Left lung (tissue), 10 donors: ENCODE measurements around the gene TMX4. TPM values are rescaled to one million over a fixed set of nuclear protein-coding genes. Genes with fewer than 3 reads are reported as not detected.

ENCODE experiments used
- ATAC-seq: fragments of 200-7000 bp; cut with Tn5 transposase; one replicate; pipeline ENCODE4 v1.9.1; 2020; ENCODE audit warnings: moderate library complexity
- DNase-seq, 4 donors: peaks; one replicate each; pipeline ENCODE4 v3.0.0-alpha.2; 2013 to 2020
- H3K27ac ChIP-seq, 2 donors: fragments of 200-600 bp; sonication (generic) in 1 of 2; one replicate each; pipeline versions ENCODE4 v1.5.0 to v1.8.0; 2020 to 2021
- H3K27me3 ChIP-seq, 2 donors: fragments of 200-600 bp; sonication (generic) in 1 of 2; one replicate each; pipeline versions ENCODE4 v1.5.0 to v1.8.0; 2020 to 2021
- H3K36me3 ChIP-seq, 2 donors: fragments of 200-600 bp; sonication (generic) in 1 of 2; one replicate each; pipeline versions ENCODE4 v1.5.0 to v1.8.0; 2020 to 2021
- H3K4me1 ChIP-seq, 2 donors: fragments of 200-600 bp; one replicate each; pipeline ENCODE4 v1.8.0; 2021
- H3K4me3 ChIP-seq, 2 donors: fragments of 200-600 bp; sonication (generic) in 1 of 2; one replicate each; pipeline versions ENCODE4 v1.5.0 to v1.8.0; 2020 to 2021; ENCODE audit warnings: mild to moderate bottlenecking in 1 of 2
- H3K9me3 ChIP-seq, 2 donors: fragments of 200-600 bp; sonication (generic) in 1 of 2; one replicate each; pipeline versions ENCODE4 v1.5.0 to v1.8.0; 2020 to 2021
- CTCF ChIP-seq, 2 donors: fragments of 200-600 bp; sonication (generic) in 1 of 2; IDR thresholded peaks; one replicate each; pipeline versions ENCODE4 v1.5.0 to v1.8.0; 2021; ENCODE audit warnings: antibody characterized with exemption in 2 of 2
- intact Hi-C, 2 donors: fragments of 100-400 bp; cut with DNase I; formaldehyde crosslinking; loops; one replicate each; pipeline versions ENCODE4 v1.11.2 to v1.14.2; 2022
- polyA plus RNA-seq, 6 donors: library from polyadenylated mRNA; unstranded; fragments of 120-200 nt; gene quantifications; one replicate each; pipeline ENCODE4 v1.2.1, GENCODE V29; 2013; ENCODE audit not compliant: insufficient read length in 6 of 6
- total RNA-seq, 2 donors: library from RNA; stranded (reverse); fragmentation: NEBNext Ultra II Directional; extraction: Animal tissue kit (Norgen Biotek cat#: 25700); gene quantifications; one replicate each; pipeline ENCODE4 v1.2.1, GENCODE V29; 2021
- donor health status: DM: no; HTN: yes; CAD: no.
- donor health status: DM: no; HTN: no; CAD: no.

The TMX4 gene
- total and polyA plus RNA-seq, 8 donors: 21.2 to 45.2 (median 25.6) TPM

GRCh38 chr20:8050157-8050837, 30.7 kb upstream of the TMX4 start:
- H3K27me3 ChIP-seq: no peaks in the 10 kb centered on the region
- no peak for ATAC-seq
- intact Hi-C loops: no loop called here

GRCh38 chr20:8049310-8049709, 29.7 kb upstream of the TMX4 start:
- Histone ChIP-seq H3K36me3 (no peaks in the 10 kb centered on the region), H3K4me3 (no peak overlapping the region), H3K4me1 (no peaks in the 10 kb centered on the region), H3K27me3 (no peaks in the 10 kb centered on the region), H3K9me3 (no peaks in the 10 kb centered on the region), H3K27ac (no peak overlapping the region)
- no peak for ATAC-seq
- intact Hi-C loops: loop anchor here in 1 of 2 donors (5.0 kb wide), 1 partner anchor 338 kb away; no protein-coding TSS in a partner anchor
- TF ChIP-seq CTCF (IDR thresholded peaks at IDR 0.05): no peak
- no peak for DNase-seq

More at GRCh38 chr20:8050157-8050837, 30.7 kb upstream of the TMX4 start:
- no peak for TF ChIP-seq CTCF (IDR thresholded peaks at IDR 0.05)
- H3K9me3 ChIP-seq: no peaks in the 10 kb centered on the region
- no peaks in the 10 kb centered on the region for H3K4me1 ChIP-seq
- DNase-seq: no peak
- H3K36me3 ChIP-seq: no peaks in the 10 kb centered on the region
- no peak overlapping the region for H3K27ac ChIP-seq
- H3K4me3 ChIP-seq: no peak overlapping the region

GRCh38 chr20:8045946-8046345, 26.4 kb upstream of the TMX4 start:
- Histone ChIP-seq H3K4me3 (no peak overlapping the region), H3K36me3 (no peaks in the 10 kb centered on the region), H3K9me3 (no peaks in the 10 kb centered on the region), H3K27me3 (no peaks in the 10 kb centered on the region), H3K27ac (no peak overlapping the region), H3K4me1 (peaks cover 0 to 2% of the 10 kb centered on the region in 2 donors)
- ATAC-seq (no peak), DNase-seq (no peak)
- intact Hi-C loops: loop anchor here in 1 of 2 donors (5.0 kb wide), 1 partner anchor 341 kb away; no protein-coding TSS in a partner anchor
- no peak for TF ChIP-seq CTCF (IDR thresholded peaks at IDR 0.05)

- H3K36me3 ChIP-seq: no peaks in the 10 kb centered on the region
- H3K4me1 ChIP-seq: peaks cover 0 to 2% of the 10 kb centered on the region in 2 donors
- intact Hi-C loops: loop anchor here in 1 of 2 donors (5.0 kb wide), 1 partner anchor 679 kb away; no protein-coding TSS in a partner anchor
- no peak overlapping the region for H3K4me3 ChIP-seq
- no peaks in the 10 kb centered on the region for H3K9me3 ChIP-seq
- ATAC-seq: peak; percentile 86
- TF ChIP-seq CTCF (IDR thresholded peaks at IDR 0.05): peak; percentile 64 to 73
- no peaks in the 10 kb centered on the region for H3K27me3 ChIP-seq
- no peak overlapping the region for H3K27ac ChIP-seq
- peak in 2 of 4 donors; percentile 37 to 65 for DNase-seq
Measured at GRCh38 chr20:8043687-8044282, 24.2 kb upstream of the TMX4 start.

- no peaks in the 10 kb centered on the region for H3K27me3 ChIP-seq
- H3K36me3 ChIP-seq: no peaks in the 10 kb centered on the region
- H3K27ac ChIP-seq: no peak overlapping the region
- peaks cover 0 to 2% of the 10 kb centered on the region in 2 donors for H3K4me1 ChIP-seq
- DNase-seq (no peak), ATAC-seq (no peak)
- no peak overlapping the region for H3K4me3 ChIP-seq
- no peaks in the 10 kb centered on the region for H3K9me3 ChIP-seq
- intact Hi-C loops: no loop called here
- TF ChIP-seq CTCF (IDR thresholded peaks at IDR 0.05): no peak
Measured at GRCh38 chr20:8039042-8039441, 19.5 kb upstream of the TMX4 start.
